Ishikawa (cell line): ENCODE data around the gene PARD6G.

Experiments used
- CEBPB ChIP-seq: IDR thresholded peaks from 2 replicates; pipeline ENCODE4 v1.6.1; 2012
- EP300 ChIP-seq: IDR thresholded peaks from 2 replicates; pipeline ENCODE4 v1.6.1; 2012; ENCODE audit warnings: borderline replicate concordance
- FOXM1 ChIP-seq: IDR thresholded peaks from 2 replicates; pipeline ENCODE4 v1.6.1; 2012; ENCODE audit warnings: low read depth, borderline replicate concordance
- MAX ChIP-seq: IDR thresholded peaks from 2 replicates; pipeline ENCODE4 v1.6.1; 2012
- NFIC ChIP-seq: IDR thresholded peaks from 2 replicates; pipeline ENCODE4 v1.6.1; 2012
- RAD21 ChIP-seq: IDR thresholded peaks from 2 replicates; pipeline ENCODE4 v1.6.1; 2012; ENCODE audit warnings: low read depth
- TCF12 ChIP-seq: IDR thresholded peaks from 2 replicates; pipeline ENCODE4 v1.6.1; 2012; ENCODE audit warnings: low read depth
- TEAD4 ChIP-seq: IDR thresholded peaks from 2 replicates; pipeline ENCODE4 v1.6.1; 2012
- USF1 ChIP-seq: IDR thresholded peaks from 2 replicates; pipeline ENCODE4 v1.6.1; 2012
- YY1 ChIP-seq: IDR thresholded peaks from 2 replicates; pipeline ENCODE4 v1.6.1; 2012; ENCODE audit warnings: low read depth
- ZBTB7A ChIP-seq: IDR thresholded peaks from 2 replicates; pipeline ENCODE4 v1.6.1; 2012; ENCODE audit warnings: low read depth
- TF ChIP-seq, protein P1 (sequence below): IDR thresholded peaks from 2 replicates; pipeline ENCODE4 v1.6.1; 2012; ENCODE audit warnings: low read depth, mild to moderate bottlenecking

DNA sequence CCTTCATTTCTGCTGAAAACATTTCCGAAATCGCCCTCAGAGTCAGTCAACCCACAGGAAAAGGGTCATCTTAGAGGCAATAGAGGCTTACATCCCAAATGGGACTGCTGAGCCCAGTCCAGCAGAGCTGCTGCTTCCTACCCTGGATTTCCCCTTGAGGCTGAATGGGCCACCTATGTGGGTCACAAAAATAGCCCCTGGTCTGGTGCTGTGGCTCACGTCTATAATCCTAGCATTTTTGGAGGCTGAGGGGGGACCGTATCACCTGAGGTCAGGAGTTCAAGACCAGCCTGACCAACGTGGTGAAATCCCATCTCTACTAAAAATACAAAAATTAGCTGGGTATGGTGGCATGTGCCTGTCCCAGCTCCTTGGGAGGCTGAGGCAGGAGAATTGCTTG is 88.9 kb downstream of the PARD6G start:
- TF ChIP-seq, protein P1, sequence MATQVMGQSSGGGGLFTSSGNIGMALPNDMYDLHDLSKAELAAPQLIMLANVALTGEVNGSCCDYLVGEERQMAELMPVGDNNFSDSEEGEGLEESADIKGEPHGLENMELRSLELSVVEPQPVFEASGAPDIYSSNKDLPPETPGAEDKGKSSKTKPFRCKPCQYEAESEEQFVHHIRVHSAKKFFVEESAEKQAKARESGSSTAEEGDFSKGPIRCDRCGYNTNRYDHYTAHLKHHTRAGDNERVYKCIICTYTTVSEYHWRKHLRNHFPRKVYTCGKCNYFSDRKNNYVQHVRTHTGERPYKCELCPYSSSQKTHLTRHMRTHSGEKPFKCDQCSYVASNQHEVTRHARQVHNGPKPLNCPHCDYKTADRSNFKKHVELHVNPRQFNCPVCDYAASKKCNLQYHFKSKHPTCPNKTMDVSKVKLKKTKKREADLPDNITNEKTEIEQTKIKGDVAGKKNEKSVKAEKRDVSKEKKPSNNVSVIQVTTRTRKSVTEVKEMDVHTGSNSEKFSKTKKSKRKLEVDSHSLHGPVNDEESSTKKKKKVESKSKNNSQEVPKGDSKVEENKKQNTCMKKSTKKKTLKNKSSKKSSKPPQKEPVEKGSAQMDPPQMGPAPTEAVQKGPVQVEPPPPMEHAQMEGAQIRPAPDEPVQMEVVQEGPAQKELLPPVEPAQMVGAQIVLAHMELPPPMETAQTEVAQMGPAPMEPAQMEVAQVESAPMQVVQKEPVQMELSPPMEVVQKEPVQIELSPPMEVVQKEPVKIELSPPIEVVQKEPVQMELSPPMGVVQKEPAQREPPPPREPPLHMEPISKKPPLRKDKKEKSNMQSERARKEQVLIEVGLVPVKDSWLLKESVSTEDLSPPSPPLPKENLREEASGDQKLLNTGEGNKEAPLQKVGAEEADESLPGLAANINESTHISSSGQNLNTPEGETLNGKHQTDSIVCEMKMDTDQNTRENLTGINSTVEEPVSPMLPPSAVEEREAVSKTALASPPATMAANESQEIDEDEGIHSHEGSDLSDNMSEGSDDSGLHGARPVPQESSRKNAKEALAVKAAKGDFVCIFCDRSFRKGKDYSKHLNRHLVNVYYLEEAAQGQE, result no peak
- TF ChIP-seq MAX (no peak), EP300 (no peak), FOXM1 (no peak), ZBTB7A (no peak), USF1 (no peak), NFIC (no peak), TCF12 (no peak), YY1 (no peak), TEAD4 (no peak), RAD21 (no peak), CEBPB (no peak)
